Vagina (tissue), 2 donors: ENCODE results near the gene AKR1C4.

Source experiments
- POLR2A ChIP-seq, 2 donors: fragments of 450-650 bp; IDR thresholded peaks; one replicate each; pipeline ENCODE4 v1.6.1; 2017; ENCODE audit warnings: antibody characterized with exemption in 2 of 2, mild to moderate bottlenecking in 2 of 2, moderate library complexity in 2 of 2
- TF ChIP-seq, protein P1 (sequence below), 3 experiments: fragments of 450-650 bp in 2 of 3; fragments of 200-600 bp in 1 of 3; sonication (generic) in 1 of 3; IDR thresholded peaks; one replicate each; pipeline ENCODE4 v1.5.1; 2017 to 2019; ENCODE audit warnings: antibody characterized with exemption in 3 of 3, mild to moderate bottlenecking in 2 of 3, moderate library complexity in 2 of 3

DNA sequence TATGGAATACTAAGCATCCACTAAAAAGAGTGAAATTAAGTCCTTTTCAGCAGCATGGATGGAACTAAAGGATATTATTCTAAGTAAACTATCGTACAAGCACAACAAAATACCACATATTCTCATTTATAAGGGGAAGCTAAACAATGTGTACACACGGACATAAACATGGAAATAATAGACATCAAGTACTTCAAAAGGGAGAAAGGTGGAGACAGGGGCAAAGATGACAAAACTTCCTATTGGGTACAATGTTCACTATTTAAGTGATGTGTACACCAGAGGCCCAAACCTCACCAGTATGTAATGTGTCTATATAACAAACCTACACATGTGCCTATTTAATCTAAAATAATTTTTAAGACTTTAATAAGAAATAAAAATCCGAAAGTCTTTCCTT lies 2.2 kb upstream of the AKR1C4 start:
- TF ChIP-seq, protein P1, sequence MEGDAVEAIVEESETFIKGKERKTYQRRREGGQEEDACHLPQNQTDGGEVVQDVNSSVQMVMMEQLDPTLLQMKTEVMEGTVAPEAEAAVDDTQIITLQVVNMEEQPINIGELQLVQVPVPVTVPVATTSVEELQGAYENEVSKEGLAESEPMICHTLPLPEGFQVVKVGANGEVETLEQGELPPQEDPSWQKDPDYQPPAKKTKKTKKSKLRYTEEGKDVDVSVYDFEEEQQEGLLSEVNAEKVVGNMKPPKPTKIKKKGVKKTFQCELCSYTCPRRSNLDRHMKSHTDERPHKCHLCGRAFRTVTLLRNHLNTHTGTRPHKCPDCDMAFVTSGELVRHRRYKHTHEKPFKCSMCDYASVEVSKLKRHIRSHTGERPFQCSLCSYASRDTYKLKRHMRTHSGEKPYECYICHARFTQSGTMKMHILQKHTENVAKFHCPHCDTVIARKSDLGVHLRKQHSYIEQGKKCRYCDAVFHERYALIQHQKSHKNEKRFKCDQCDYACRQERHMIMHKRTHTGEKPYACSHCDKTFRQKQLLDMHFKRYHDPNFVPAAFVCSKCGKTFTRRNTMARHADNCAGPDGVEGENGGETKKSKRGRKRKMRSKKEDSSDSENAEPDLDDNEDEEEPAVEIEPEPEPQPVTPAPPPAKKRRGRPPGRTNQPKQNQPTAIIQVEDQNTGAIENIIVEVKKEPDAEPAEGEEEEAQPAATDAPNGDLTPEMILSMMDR (IDR thresholded peaks at IDR 0.05) = no peak
- TF ChIP-seq POLR2A (IDR thresholded peaks at IDR 0.05) = no peak
